Lower lobe of right lung (tissue), 2 donors: ENCODE data around the gene LRRC28. TPM values are rescaled to one million over a fixed set of nuclear protein-coding genes. Genes with fewer than 3 reads are reported as not detected.

Source experiments
- ATAC-seq, 2 donors: fragments of 200-7000 bp; cut with Tn5 transposase; one replicate each; pipeline ENCODE4 v1.9.1; 2020 to 2022; ENCODE audit warnings: mild to moderate bottlenecking in 2 of 2, moderate library complexity in 2 of 2
- DNase-seq: peaks from one replicate; pipeline ENCODE4 v3.0.0-alpha.2; 2020
- H3K27ac ChIP-seq: fragments of 200-600 bp; one replicate; pipeline ENCODE4 v1.8.0; 2022
- H3K27me3 ChIP-seq: fragments of 200-600 bp; one replicate; pipeline ENCODE4 v1.8.0; 2022; ENCODE audit warnings: low read depth
- H3K36me3 ChIP-seq: fragments of 200-600 bp; one replicate; pipeline ENCODE4 v1.8.0; 2022; ENCODE audit warnings: mild to moderate bottlenecking
- H3K4me1 ChIP-seq: fragments of 200-600 bp; one replicate; pipeline ENCODE4 v1.8.0; 2022
- H3K4me3 ChIP-seq: fragments of 200-600 bp; one replicate; pipeline ENCODE4 v1.8.0; 2022; ENCODE audit warnings: mild to moderate bottlenecking
- H3K9me3 ChIP-seq: fragments of 200-600 bp; one replicate; pipeline ENCODE4 v1.8.0; 2022
- intact Hi-C: fragments of 100-400 bp; cut with DNase I; formaldehyde crosslinking; loops from one replicate; pipeline ENCODE4 v1.11.0; 2022
- total RNA-seq: library from RNA; stranded (reverse); fragmentation: NEBNext Ultra II Directional; extraction: Animal tissue kit (Norgen Biotek cat#: 25700); gene quantifications from one replicate; pipeline ENCODE4 v1.2.1, GENCODE V29; 2021
- TF ChIP-seq, protein P1 (sequence below): fragments of 200-600 bp; IDR thresholded peaks from one replicate; pipeline ENCODE4 v1.8.0; 2022; ENCODE audit warnings: antibody characterized with exemption, mild to moderate bottlenecking
- donor health status: DM: no; HTN: yes; CAD: no; lungs with severe emphysema.

LRRC28 gene
- total RNA-seq, 1 donor from 2014 or later: 23.8 TPM

DNA sequence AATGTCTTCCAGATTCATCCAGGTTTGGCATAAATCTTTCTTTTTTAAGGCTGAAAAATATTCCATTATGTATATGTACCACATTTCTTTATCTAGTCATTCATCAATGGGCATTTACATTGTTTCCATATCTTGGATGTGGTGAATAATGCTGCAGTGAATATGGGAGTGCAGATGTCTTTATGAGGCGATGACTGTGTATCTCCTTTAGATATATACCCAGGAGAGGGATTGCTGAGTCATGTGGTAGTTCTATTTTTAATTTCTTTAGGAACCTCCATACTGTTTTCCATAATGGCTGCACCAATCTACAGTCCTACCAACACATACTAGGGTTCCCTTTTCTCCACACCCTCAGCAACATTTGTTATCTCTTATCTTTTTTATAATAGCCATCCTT lies 96.3 kb downstream of the LRRC28 start:
- intact Hi-C loops: no loop called here
- ATAC-seq: no peak
- TF ChIP-seq, protein P1, sequence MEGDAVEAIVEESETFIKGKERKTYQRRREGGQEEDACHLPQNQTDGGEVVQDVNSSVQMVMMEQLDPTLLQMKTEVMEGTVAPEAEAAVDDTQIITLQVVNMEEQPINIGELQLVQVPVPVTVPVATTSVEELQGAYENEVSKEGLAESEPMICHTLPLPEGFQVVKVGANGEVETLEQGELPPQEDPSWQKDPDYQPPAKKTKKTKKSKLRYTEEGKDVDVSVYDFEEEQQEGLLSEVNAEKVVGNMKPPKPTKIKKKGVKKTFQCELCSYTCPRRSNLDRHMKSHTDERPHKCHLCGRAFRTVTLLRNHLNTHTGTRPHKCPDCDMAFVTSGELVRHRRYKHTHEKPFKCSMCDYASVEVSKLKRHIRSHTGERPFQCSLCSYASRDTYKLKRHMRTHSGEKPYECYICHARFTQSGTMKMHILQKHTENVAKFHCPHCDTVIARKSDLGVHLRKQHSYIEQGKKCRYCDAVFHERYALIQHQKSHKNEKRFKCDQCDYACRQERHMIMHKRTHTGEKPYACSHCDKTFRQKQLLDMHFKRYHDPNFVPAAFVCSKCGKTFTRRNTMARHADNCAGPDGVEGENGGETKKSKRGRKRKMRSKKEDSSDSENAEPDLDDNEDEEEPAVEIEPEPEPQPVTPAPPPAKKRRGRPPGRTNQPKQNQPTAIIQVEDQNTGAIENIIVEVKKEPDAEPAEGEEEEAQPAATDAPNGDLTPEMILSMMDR: no peak
- H3K9me3 ChIP-seq: no peaks in the 10 kb centered on the region
- DNase-seq: no peak
- H3K36me3 ChIP-seq: no peaks in the 10 kb centered on the region
- H3K27ac ChIP-seq: no peak overlapping the region
- no peak overlapping the region for H3K4me3 ChIP-seq
- no peaks in the 10 kb centered on the region for H3K27me3 ChIP-seq
- H3K4me1 ChIP-seq: no peaks in the 10 kb centered on the region

DNA sequence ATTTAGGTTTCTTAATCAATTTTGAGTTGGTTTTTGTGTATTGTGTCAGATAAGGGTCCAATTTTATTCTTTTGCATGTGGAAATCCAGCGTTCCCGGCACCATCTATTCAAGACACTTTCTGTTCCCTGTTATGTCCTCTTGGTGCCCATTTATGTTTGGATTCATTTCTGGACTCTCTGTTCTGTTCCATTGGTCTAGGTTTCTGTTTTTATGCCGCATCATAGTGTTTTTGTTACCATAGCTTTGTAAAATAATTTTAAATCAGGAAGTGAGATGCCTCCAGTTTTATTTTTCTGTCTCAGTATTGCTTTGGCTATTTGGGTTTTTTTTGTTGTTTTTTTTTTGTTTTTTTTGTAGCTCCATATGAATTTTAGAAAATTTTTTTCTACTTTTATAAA lies 97.1 kb downstream of the LRRC28 start:
- H3K27ac ChIP-seq: no peak overlapping the region
- ATAC-seq: no peak
- intact Hi-C loops: no loop called here
- no peak for DNase-seq
- H3K9me3 ChIP-seq: no peaks in the 10 kb centered on the region
- no peak overlapping the region for H3K4me3 ChIP-seq
- H3K27me3 ChIP-seq: no peaks in the 10 kb centered on the region
- peaks cover 4% of the 10 kb centered on the region for H3K36me3 ChIP-seq
- TF ChIP-seq, protein P1: no peak
- H3K4me1 ChIP-seq: no peaks in the 10 kb centered on the region

DNA sequence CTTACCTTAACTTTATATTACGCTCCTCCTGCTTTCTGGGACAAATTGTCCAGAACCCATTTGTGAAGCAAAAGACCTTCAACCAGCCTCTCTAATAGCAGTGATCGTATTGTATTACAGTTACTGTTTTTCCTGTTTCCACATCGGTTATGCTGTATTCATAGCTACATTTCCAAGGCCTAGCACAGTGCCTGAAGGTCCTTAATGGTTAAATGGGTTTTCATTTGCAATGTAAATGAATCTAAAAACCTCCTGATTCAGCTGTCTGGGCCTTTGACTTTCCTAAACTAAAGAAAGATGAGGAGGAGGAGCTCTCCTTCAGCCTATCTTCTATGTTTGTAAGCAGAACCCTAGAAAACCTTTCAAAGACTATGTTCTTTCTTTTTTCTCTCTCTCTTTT lies 99.1 kb downstream of the LRRC28 start:
- Histone ChIP-seq H3K36me3 (peaks cover 6% of the 10 kb centered on the region), H3K27me3 (no peaks in the 10 kb centered on the region), H3K27ac (no peak overlapping the region), H3K9me3 (no peaks in the 10 kb centered on the region), H3K4me1 (no peaks in the 10 kb centered on the region), H3K4me3 (no peak overlapping the region)
- no peak for ATAC-seq
- DNase-seq: no peak
- intact Hi-C loops: no loop called here
- TF ChIP-seq, protein P1: no peak

DNA sequence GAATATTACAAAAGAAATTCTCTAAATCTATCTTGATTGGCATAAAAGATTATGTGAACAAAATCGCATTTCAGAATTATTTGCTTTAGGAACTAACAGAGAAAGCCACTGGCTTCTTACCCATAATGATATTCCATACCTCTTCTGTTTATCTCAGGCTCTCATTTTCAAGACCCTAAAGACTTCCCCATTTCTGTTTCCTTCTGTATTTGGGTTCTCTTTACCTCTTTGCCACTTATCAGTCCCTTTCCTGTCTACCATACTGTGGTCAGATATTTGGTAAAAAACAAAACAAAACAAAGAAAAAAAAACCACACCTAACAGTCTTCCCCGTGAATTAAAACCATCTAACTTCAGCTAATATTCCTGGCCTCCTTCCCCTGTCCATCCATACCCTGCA lies 108.5 kb downstream of the LRRC28 start:
- intact Hi-C loops: no loop called here
- Histone ChIP-seq H3K9me3 (no peaks in the 10 kb centered on the region), H3K27me3 (no peaks in the 10 kb centered on the region), H3K4me3 (no peak overlapping the region), H3K36me3 (peaks cover 8% of the 10 kb centered on the region), H3K4me1 (no peaks in the 10 kb centered on the region), H3K27ac (no peak overlapping the region)
- ATAC-seq (no peak), DNase-seq (no peak)
- TF ChIP-seq, protein P1: no peak

DNA sequence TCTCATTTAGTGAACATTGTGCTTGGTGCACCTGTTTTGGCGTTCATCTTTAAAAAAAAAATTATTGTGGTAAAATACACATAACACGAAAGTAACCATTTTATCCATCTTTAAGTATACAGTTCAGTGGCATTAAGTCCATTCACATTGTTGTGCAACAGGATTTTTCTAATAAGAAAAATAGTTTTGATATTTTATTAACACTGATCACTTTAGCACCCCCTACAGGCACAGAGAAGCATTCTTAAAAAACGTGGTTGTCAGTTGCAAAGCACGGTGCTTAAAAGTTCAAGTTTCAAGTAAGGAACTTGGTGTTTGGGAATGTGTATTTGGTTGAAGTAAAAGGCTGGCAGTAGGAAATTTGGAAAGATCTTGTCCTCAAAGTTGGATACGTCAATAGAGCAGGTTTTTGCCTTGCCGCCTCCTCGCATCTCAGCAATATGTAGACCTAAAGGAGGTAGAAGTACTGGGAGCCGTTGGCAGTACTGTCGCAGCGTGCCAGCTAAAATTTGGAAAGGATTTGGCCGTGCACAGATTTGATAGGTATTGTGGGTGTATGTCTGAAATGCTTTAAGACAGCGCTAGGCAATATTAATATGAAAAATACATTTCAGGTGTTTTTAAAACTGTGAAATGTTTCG lies 110.4 kb downstream of the LRRC28 start:
- Histone ChIP-seq H3K4me3 (no peak overlapping the region), H3K4me1 (no peaks in the 10 kb centered on the region), H3K27ac (no peak overlapping the region), H3K36me3 (peaks cover 8% of the 10 kb centered on the region), H3K9me3 (peaks cover 4% of the 10 kb centered on the region), H3K27me3 (no peaks in the 10 kb centered on the region)
- DNase-seq (no peak), ATAC-seq (no peak)
- intact Hi-C loops: no loop called here
- TF ChIP-seq, protein P1: peak; percentile 40
